Esophagus muscularis mucosa (tissue), 4 donors: ENCODE measurements around the gene CLC. TPM values are rescaled to one million over a fixed set of nuclear protein-coding genes. Genes with fewer than 3 reads are reported as not detected.

Source experiments
- DNase-seq: peaks from one replicate; pipeline ENCODE4 v3.0.0-alpha.2; 2017; ENCODE audit errors: extremely low spot score
- H3K27ac ChIP-seq, 4 donors: fragments of 200-600 bp; sonication (generic); replicated peaks in 1 of 4; 1 replicate in 3 of 4; 2 replicates in 1 of 4; pipeline ENCODE4 v1.5.1; 2016 to 2019; ENCODE audit warnings: mild to moderate bottlenecking in 1 of 4
- H3K27me3 ChIP-seq, 4 donors: fragments of 200-600 bp; sonication (generic); one replicate each; pipeline versions ENCODE4 v1.5.1 to v1.6.0; 2016 to 2019
- H3K36me3 ChIP-seq, 4 donors: fragments of 200-600 bp; sonication (generic); one replicate each; pipeline ENCODE4 v1.5.1; 2016 to 2019
- H3K4me1 ChIP-seq, 4 donors: fragments of 200-600 bp; sonication (generic); one replicate each; pipeline ENCODE4 v1.5.1; 2016 to 2019
- H3K4me3 ChIP-seq, 4 donors: fragments of 200-600 bp; sonication (generic); 1 replicate in 2 of 4; 2 replicates in 2 of 4; pipeline ENCODE4 v1.5.1; 2016 to 2019; ENCODE audit warnings: mild to moderate bottlenecking in 4 of 4, moderate library complexity in 1 of 4
- H3K9me3 ChIP-seq, 4 donors: fragments of 200-600 bp; sonication (generic); 1 replicate in 3 of 4; 2 replicates in 1 of 4; pipeline ENCODE4 v1.5.1; 2016 to 2019
- CTCF ChIP-seq, 3 experiments: fragments of 200-600 bp in 2 of 3; fragments of 450-650 bp in 1 of 3; sonication (generic) in 2 of 3; IDR thresholded peaks; one replicate each; pipeline ENCODE4 v1.5.1; 2017 to 2019; ENCODE audit warnings: antibody characterized with exemption in 3 of 3, mild to moderate bottlenecking in 2 of 3, moderate library complexity in 1 of 3
- EP300 ChIP-seq: sonication (generic); formaldehyde crosslinking; IDR thresholded peaks from one replicate; pipeline ENCODE4 v1.6.1; 2017; ENCODE audit warnings: antibody characterized with exemption
- POLR2A ChIP-seq: fragments of 450-650 bp; IDR thresholded peaks from one replicate; pipeline ENCODE4 v1.6.1; 2017; ENCODE audit warnings: antibody characterized with exemption, moderate library complexity, mild to moderate bottlenecking, low read depth
- POLR2AphosphoS5 ChIP-seq, 2 donors: sonication (generic); formaldehyde crosslinking; IDR thresholded peaks; one replicate each; pipeline ENCODE4 v1.6.1; 2017; ENCODE audit warnings: antibody characterized with exemption in 2 of 2
- WGBS: methylation state at CpG from one replicate; pipeline ENCODE4 v1.1.5; 2018; 5-methylcytosine and 5-hydroxymethylcytosine counted together
- intact Hi-C: fragments of 100-400 bp; cut with DNase I; formaldehyde crosslinking; loops from one replicate; pipeline ENCODE4 v1.15.1; 2023
- total RNA-seq, 4 donors: library from RNA; depleted of rRNA; stranded (reverse); fragments of >200 nt; gene quantifications; one replicate each; pipeline versions ENCODE4 v1.1.0 to v1.2.1, GENCODE V29; 2016

Gene CLC
- total RNA-seq = not detected

GRCh38 chr19:39737891-39738290, at the start of gene CLC:
CLC (minus strand) TSS chr19:39738029; CDS start chr19:39737952, 77 bp downstream.
- Histone ChIP-seq H3K9me3 (no peaks in the 10 kb centered on the region), H3K4me3 (no peak within 1 kb of the TSS), H3K36me3 (no peaks in the 10 kb centered on the region), H3K27me3 (peaks cover 0 to 14% (median 0%) of the 10 kb centered on the region in 4 donors), H3K4me1 (no peaks in the 10 kb centered on the region), H3K27ac (no peak within 1 kb of the TSS)
- DNase-seq = no peak
- intact Hi-C loops = no loop called here
- TF ChIP-seq POLR2AphosphoS5 (IDR thresholded peaks at IDR 0.05) (no peak), POLR2A (no peak), EP300 (no peak), CTCF (IDR thresholded peaks at IDR 0.05) (no peak)
- WGBS = 33% methylated on average over 3 of the region's 3 CpGs

GRCh38 chr19:39780894-39781293, 43.1 kb upstream of the CLC start:
- DNase-seq = no peak
- TF ChIP-seq CTCF (IDR thresholded peaks at IDR 0.05) (no peak), POLR2A (no peak), EP300 (no peak), POLR2AphosphoS5 (IDR thresholded peaks at IDR 0.05) (no peak)
- intact Hi-C loops = no loop called here
- Histone ChIP-seq H3K9me3 (no peaks in the 10 kb centered on the region), H3K36me3 (no peaks in the 10 kb centered on the region), H3K4me3 (no peak overlapping the region), H3K27ac (no peak overlapping the region), H3K27me3 (peaks cover 0 to 29% (median 0%) of the 10 kb centered on the region in 4 donors), H3K4me1 (no peaks in the 10 kb centered on the region)
- 87% methylated on average over 3 of the region's 3 CpGs for WGBS

GRCh38 chr19:39778763-39779162, 40.9 kb upstream of the CLC start, which contains the start of gene LEUTX:
LEUTX (plus strand) TSS chr19:39778854; CDS start chr19:39778921, 67 bp downstream.
- Histone ChIP-seq H3K27ac (no peak within 1 kb of the TSS), H3K27me3 (peaks cover 0 to 12% (median 0%) of the 10 kb centered on the region in 4 donors), H3K36me3 (no peaks in the 10 kb centered on the region), H3K4me1 (no peaks in the 10 kb centered on the region), H3K4me3 (no peak within 1 kb of the TSS), H3K9me3 (no peaks in the 10 kb centered on the region)
- intact Hi-C loops = no loop called here
- TF ChIP-seq CTCF (IDR thresholded peaks at IDR 0.05) (no peak), POLR2AphosphoS5 (IDR thresholded peaks at IDR 0.05) (no peak), POLR2A (no peak), EP300 (no peak)
- DNase-seq = no peak
- WGBS = 86% methylated on average over 4 of the region's 4 CpGs

- TF ChIP-seq POLR2A = no peak
- no peak for TF ChIP-seq EP300
- no peak for TF ChIP-seq POLR2AphosphoS5 (IDR thresholded peaks at IDR 0.05)
- no peak for TF ChIP-seq CTCF (IDR thresholded peaks at IDR 0.05)
- Histone ChIP-seq H3K4me1 (no peaks in the 10 kb centered on the region), H3K27me3 (peaks cover 0 to 23% (median 0%) of the 10 kb centered on the region in 4 donors), H3K9me3 (peaks cover 0 to 10% (median 0%) of the 10 kb centered on the region in 4 donors), H3K4me3 (no peak overlapping the region), H3K27ac (no peak overlapping the region), H3K36me3 (no peaks in the 10 kb centered on the region)
- intact Hi-C loops = no loop called here
- no peak for DNase-seq
- WGBS = 57% methylated on average over 4 of the region's 4 CpGs
Observed at GRCh38 chr19:39768786-39769185, 31.0 kb upstream of the CLC start.

- H3K27ac ChIP-seq = no peak overlapping the region
- H3K9me3 ChIP-seq = peaks cover 0 to 10% (median 0%) of the 10 kb centered on the region in 4 donors
- no peak for DNase-seq
- intact Hi-C loops = no loop called here
- peaks cover 0 to 23% (median 0%) of the 10 kb centered on the region in 4 donors for H3K27me3 ChIP-seq
- 77% methylated on average over 8 of the region's 8 CpGs for WGBS
- H3K4me3 ChIP-seq = no peak overlapping the region
- no peaks in the 10 kb centered on the region for H3K36me3 ChIP-seq
- no peak for TF ChIP-seq EP300
- TF ChIP-seq CTCF (IDR thresholded peaks at IDR 0.05) = no peak
- no peak for TF ChIP-seq POLR2A
- TF ChIP-seq POLR2AphosphoS5 (IDR thresholded peaks at IDR 0.05) = no peak
- H3K4me1 ChIP-seq = no peaks in the 10 kb centered on the region
Observed at GRCh38 chr19:39768334-39768733, 30.5 kb upstream of the CLC start.
